ENCODE results near the gene RNF38. TPM values are rescaled to one million over a fixed set of nuclear protein-coding genes. Genes with fewer than 3 reads are reported as not detected.
"Not testable (repeated sequence)": the region's sequence is repeated elsewhere in the genome, so short reads cannot be mapped to it uniquely, and the experiment has no call there.

The RNF38 gene
- total and polyA plus RNA-seq, 2 experiments from 2014 or later, result 6.7 to 16.5 TPM

GRCh38 chr9:36423206-36423605, 23.1 kb upstream of the RNF38 start:
- WGBS, 2 experiments (ENCODE audit: low coverage in 1 of 2, low lambda C conversion rate in 2 of 2, missing lambda C conversion rate in 2 of 2), result 75 to 88% methylated on average over 3 of the region's 3 CpGs
- H3K36me3 ChIP-seq (ENCODE audit: low read depth), result no peaks in the 10 kb centered on the region
- H3K4me1 ChIP-seq (ENCODE audit: insufficient read depth), result no peaks in the 10 kb centered on the region
- H3K4me2 ChIP-seq (ENCODE audit: unreplicated experiment), result no peak overlapping the region
- no peak overlapping the region for H3K27ac ChIP-seq
- no peaks in the 10 kb centered on the region for H3K9me2 ChIP-seq (ENCODE audit: insufficient read depth)
- no peak overlapping the region for H3K4me3 ChIP-seq
- H3K9ac ChIP-seq, result no peak overlapping the region
- H3K9me3 ChIP-seq (ENCODE audit: low read depth), result no peaks in the 10 kb centered on the region
- H2AFZ ChIP-seq, result no peak overlapping the region
- DNase-seq, result no peak
- no peaks in the 10 kb centered on the region for H3F3A ChIP-seq (ENCODE audit: insufficient read depth)
- H3K27me3 ChIP-seq (replicated peaks; ENCODE audit: insufficient read depth), result no peaks in the 10 kb centered on the region
- peaks cover 51% of the 10 kb centered on the region for H3K79me2 ChIP-seq (ENCODE audit: insufficient read depth)
- H4K20me1 ChIP-seq (ENCODE audit: insufficient read depth), result no peaks in the 10 kb centered on the region; the same call in 1 of the 2 replicates
- in situ Hi-C loops (cut with MboI), result no loop called here
- TF ChIP-seq EZH2phosphoT487 (IDR thresholded peaks at IDR 0.05; ENCODE audit: insufficient read depth, low read depth), result no peak
- no peak for TF ChIP-seq EZH2 (IDR thresholded peaks at IDR 0.05; ENCODE audit: insufficient read depth, poor library complexity, severe bottlenecking)

GRCh38 chr9:36416890-36417289, 16.8 kb upstream of the RNF38 start:
- Histone ChIP-seq H3K4me2 (ENCODE audit: unreplicated experiment) (no peak overlapping the region), H3K36me3 (ENCODE audit: low read depth) (no peaks in the 10 kb centered on the region), H3K79me2 (ENCODE audit: insufficient read depth) (peaks cover 30% of the 10 kb centered on the region), H3K4me3 (no peak overlapping the region), H3K9ac (no peak overlapping the region), H3K9me3 (ENCODE audit: low read depth) (no peaks in the 10 kb centered on the region), H3K9me2 (ENCODE audit: insufficient read depth) (no peaks in the 10 kb centered on the region), H3K27me3 (replicated peaks; ENCODE audit: insufficient read depth) (no peaks in the 10 kb centered on the region), H3K4me1 (ENCODE audit: insufficient read depth) (no peaks in the 10 kb centered on the region), H3K27ac (no peak overlapping the region), H4K20me1 (ENCODE audit: insufficient read depth) (no peaks in the 10 kb centered on the region), H3F3A (ENCODE audit: insufficient read depth) (no peaks in the 10 kb centered on the region), H2AFZ (no peak overlapping the region)
- in situ Hi-C loops (cut with MboI), result no loop called here
- WGBS, 2 experiments (ENCODE audit: low coverage in 1 of 2, low lambda C conversion rate in 2 of 2, missing lambda C conversion rate in 2 of 2), result 91 to 92% methylated on average over 9 of the region's 9 CpGs
- TF ChIP-seq EZH2phosphoT487 (IDR thresholded peaks at IDR 0.05; ENCODE audit: insufficient read depth, low read depth) (no peak), EZH2 (IDR thresholded peaks at IDR 0.05; ENCODE audit: insufficient read depth, poor library complexity, severe bottlenecking) (no peak)
- no peak for DNase-seq

- Histone ChIP-seq H3K4me3 (no peak overlapping the region), H3F3A (ENCODE audit: insufficient read depth) (no peaks in the 10 kb centered on the region), H3K36me3 (ENCODE audit: low read depth) (no peaks in the 10 kb centered on the region), H3K9ac (no peak overlapping the region), H2AFZ (no peak overlapping the region), H4K20me1 (ENCODE audit: insufficient read depth) (no peaks in the 10 kb centered on the region), H3K79me2 (ENCODE audit: insufficient read depth) (peaks cover 36% of the 10 kb centered on the region), H3K9me3 (ENCODE audit: low read depth) (no peaks in the 10 kb centered on the region), H3K4me1 (ENCODE audit: insufficient read depth) (no peaks in the 10 kb centered on the region), H3K27me3 (replicated peaks; ENCODE audit: insufficient read depth) (no peaks in the 10 kb centered on the region), H3K9me2 (ENCODE audit: insufficient read depth) (no peaks in the 10 kb centered on the region), H3K27ac (no peak overlapping the region), H3K4me2 (ENCODE audit: unreplicated experiment) (no peak overlapping the region)
- TF ChIP-seq EZH2phosphoT487 (IDR thresholded peaks at IDR 0.05; ENCODE audit: insufficient read depth, low read depth) (no peak), EZH2 (IDR thresholded peaks at IDR 0.05; ENCODE audit: insufficient read depth, poor library complexity, severe bottlenecking) (no peak)
- no peak for DNase-seq
- 88 to 90% methylated on average over 11 of the region's 11 CpGs for WGBS, 2 experiments (ENCODE audit: low coverage in 1 of 2, low lambda C conversion rate in 2 of 2, missing lambda C conversion rate in 2 of 2)
- in situ Hi-C loops (cut with MboI), result no loop called here
These were observed 15.9 kb upstream of the RNF38 start for GRCh38 chr9:36415822-36416525.

GRCh38 chr9:36411410-36411809, 11.3 kb upstream of the RNF38 start:
- H3K4me2 ChIP-seq (ENCODE audit: unreplicated experiment); H4K20me1 ChIP-seq (ENCODE audit: insufficient read depth); H3K9me3 ChIP-seq (ENCODE audit: low read depth); H3K4me1 ChIP-seq (ENCODE audit: insufficient read depth); H3K4me3 ChIP-seq; H3K9ac ChIP-seq; H3K9me2 ChIP-seq (ENCODE audit: insufficient read depth); H3K27ac ChIP-seq; in situ Hi-C loops (cut with MboI); H3K27me3 ChIP-seq (replicated peaks; ENCODE audit: insufficient read depth); H2AFZ ChIP-seq; H3K36me3 ChIP-seq (ENCODE audit: low read depth): not testable (repeated sequence)
- H3K79me2 ChIP-seq (ENCODE audit: insufficient read depth), result peaks cover 51% of the 10 kb centered on the region
- peak; percentile 43 for DNase-seq
- peaks cover 10% of the 10 kb centered on the region; the same call in 1 of the 2 replicates for H3F3A ChIP-seq (ENCODE audit: insufficient read depth)
- 96 to 97% methylated on average over 3 of the region's 3 CpGs for WGBS, 2 experiments (ENCODE audit: low coverage in 1 of 2, low lambda C conversion rate in 2 of 2, missing lambda C conversion rate in 2 of 2)

- not testable (repeated sequence) for H4K20me1 ChIP-seq (ENCODE audit: insufficient read depth); H3K36me3 ChIP-seq (ENCODE audit: low read depth); H3K27ac ChIP-seq; H3K4me1 ChIP-seq (ENCODE audit: insufficient read depth); H3K9me3 ChIP-seq (ENCODE audit: low read depth); H2AFZ ChIP-seq; H3K9ac ChIP-seq; H3K9me2 ChIP-seq (ENCODE audit: insufficient read depth); DNase-seq; H3K4me3 ChIP-seq; H3K4me2 ChIP-seq (ENCODE audit: unreplicated experiment); H3K27me3 ChIP-seq (replicated peaks; ENCODE audit: insufficient read depth)
- H3F3A ChIP-seq (ENCODE audit: insufficient read depth), result peaks cover 10% of the 10 kb centered on the region; the same call in 1 of the 2 replicates
- H3K79me2 ChIP-seq (ENCODE audit: insufficient read depth), result peaks cover 74% of the 10 kb centered on the region
- in situ Hi-C loops (cut with MboI), result loop anchor here (10.0 kb wide), 1 partner anchor 146 kb away; no protein-coding TSS in a partner anchor
- 96 to 97% methylated on average over 4 of the region's 4 CpGs for WGBS, 2 experiments (ENCODE audit: low coverage in 1 of 2, low lambda C conversion rate in 2 of 2, missing lambda C conversion rate in 2 of 2)
These were observed 9.0 kb upstream of the RNF38 start for GRCh38 chr9:36409076-36409475.
